GM12873 (cell line): ENCODE measurements around the gene WNT7A.

Experiments used
- CTCF ChIP-seq: IDR thresholded peaks from 2 replicates; pipeline ENCODE4 v1.5.1; 2012; ENCODE audit warnings: low read depth, mild to moderate bottlenecking, moderate library complexity, low read length, control low read depth; ENCODE audit not compliant: insufficient read depth; ENCODE audit errors: missing control alignments

WNT7A gene

GRCh38 chr3:13860001-13860400, 19.9 kb downstream of the WNT7A start:
- TF ChIP-seq CTCF, result no peak

GRCh38 chr3:13858768-13859520, 20.9 kb downstream of the WNT7A start:
- TF ChIP-seq CTCF, result no peak

- no peak for TF ChIP-seq CTCF
Measured at GRCh38 chr3:13857702-13858380, 22.0 kb downstream of the WNT7A start.

GRCh38 chr3:13856006-13856405, 23.9 kb downstream of the WNT7A start:
- no peak for TF ChIP-seq CTCF

- no peak for TF ChIP-seq CTCF
Measured at GRCh38 chr3:13854492-13854891, 25.4 kb downstream of the WNT7A start.

GRCh38 chr3:13853978-13854296, 25.9 kb downstream of the WNT7A start:
- TF ChIP-seq CTCF, result no peak

- TF ChIP-seq CTCF, result no peak
Measured at GRCh38 chr3:13853256-13853977, 26.5 kb downstream of the WNT7A start.
